Nephron (organoid): ENCODE measurements around the gene NRP2.
A peak's percentile ranks its signal among the peaks of the same experiment; 100 is the strongest.

Experiments
- H3K27ac Mint-ChIP-seq, 3 experiments: 2 replicates each; pipeline ENCODE4 v1.8.0; 2020; ENCODE audit warnings: mixed read lengths in 3 of 3, mild to moderate bottlenecking in 2 of 3, moderate library complexity in 1 of 3
- H3K27me3 Mint-ChIP-seq: 2 replicates; pipeline ENCODE4 v1.8.0; 2021; ENCODE audit warnings: low read depth, mild to moderate bottlenecking, moderate library complexity, mixed read lengths
- H3K36me3 Mint-ChIP-seq: 2 replicates; pipeline ENCODE4 v1.8.0; 2020; ENCODE audit warnings: low read depth, mixed read lengths
- H3K4me1 Mint-ChIP-seq: 2 replicates; pipeline ENCODE4 v1.8.0; 2020; ENCODE audit warnings: mixed read lengths
- H3K4me3 Mint-ChIP-seq, 3 experiments: 2 replicates each; pipeline ENCODE4 v1.8.0; 2020; ENCODE audit warnings: mild to moderate bottlenecking in 3 of 3, mixed read lengths in 3 of 3, moderate library complexity in 2 of 3
- H3K9me3 Mint-ChIP-seq: 2 replicates; pipeline ENCODE4 v1.8.0; 2020; ENCODE audit warnings: mixed read lengths
- TF ChIP-seq, protein P1 (sequence below), 3 experiments: fragments of 200-600 bp; sonication (generic); IDR thresholded peaks; one replicate each; pipeline ENCODE4 v1.5.0; 2021; ENCODE audit warnings: antibody characterized with exemption in 3 of 3; ENCODE audit not compliant: unreplicated experiment in 3 of 3

Gene NRP2

GRCh38 chr2:205752296-205752820 lies 70.1 kb downstream of the NRP2 start:
- peaks cover 66% of the 10 kb centered on the region for H3K36me3 Mint-ChIP-seq
- H3K27me3 Mint-ChIP-seq, result peaks cover 7% of the 10 kb centered on the region
- peaks cover 72% of the 10 kb centered on the region for H3K4me1 Mint-ChIP-seq
- TF ChIP-seq, protein P1, sequence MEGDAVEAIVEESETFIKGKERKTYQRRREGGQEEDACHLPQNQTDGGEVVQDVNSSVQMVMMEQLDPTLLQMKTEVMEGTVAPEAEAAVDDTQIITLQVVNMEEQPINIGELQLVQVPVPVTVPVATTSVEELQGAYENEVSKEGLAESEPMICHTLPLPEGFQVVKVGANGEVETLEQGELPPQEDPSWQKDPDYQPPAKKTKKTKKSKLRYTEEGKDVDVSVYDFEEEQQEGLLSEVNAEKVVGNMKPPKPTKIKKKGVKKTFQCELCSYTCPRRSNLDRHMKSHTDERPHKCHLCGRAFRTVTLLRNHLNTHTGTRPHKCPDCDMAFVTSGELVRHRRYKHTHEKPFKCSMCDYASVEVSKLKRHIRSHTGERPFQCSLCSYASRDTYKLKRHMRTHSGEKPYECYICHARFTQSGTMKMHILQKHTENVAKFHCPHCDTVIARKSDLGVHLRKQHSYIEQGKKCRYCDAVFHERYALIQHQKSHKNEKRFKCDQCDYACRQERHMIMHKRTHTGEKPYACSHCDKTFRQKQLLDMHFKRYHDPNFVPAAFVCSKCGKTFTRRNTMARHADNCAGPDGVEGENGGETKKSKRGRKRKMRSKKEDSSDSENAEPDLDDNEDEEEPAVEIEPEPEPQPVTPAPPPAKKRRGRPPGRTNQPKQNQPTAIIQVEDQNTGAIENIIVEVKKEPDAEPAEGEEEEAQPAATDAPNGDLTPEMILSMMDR (IDR thresholded peaks at IDR 0.05; ENCODE audit: unreplicated experiment in 3 of 3), result no peak
- peak overlapping the region in 2 of 3 experiments; percentile 73 to 82 for H3K27ac Mint-ChIP-seq
- no peaks in the 10 kb centered on the region for H3K9me3 Mint-ChIP-seq
- no peak overlapping the region for H3K4me3 Mint-ChIP-seq

GRCh38 chr2:205752924-205753323 lies 70.6 kb downstream of the NRP2 start:
- Mint-ChIP-seq H3K36me3 (peaks cover 64% of the 10 kb centered on the region), H3K27ac (peak overlapping the region in 1 of 3 experiments; percentile 28), H3K27me3 (peaks cover 7% of the 10 kb centered on the region)

GRCh38 chr2:205754285-205754923 lies 72.1 kb downstream of the NRP2 start:
- peaks cover 4% of the 10 kb centered on the region for H3K27me3 Mint-ChIP-seq
- H3K27ac Mint-ChIP-seq, result peak overlapping the region; percentile 91
- H3K4me1 Mint-ChIP-seq, result peaks cover 75% of the 10 kb centered on the region
- no peaks in the 10 kb centered on the region for H3K9me3 Mint-ChIP-seq
- peak overlapping the region; percentile 3 to 24 (median 14) for H3K4me3 Mint-ChIP-seq
- H3K36me3 Mint-ChIP-seq, result peaks cover 55% of the 10 kb centered on the region
- TF ChIP-seq, protein P1 (IDR thresholded peaks at IDR 0.05; ENCODE audit: unreplicated experiment in 3 of 3), result no peak

More at GRCh38 chr2:205752924-205753323, 70.6 kb downstream of the NRP2 start:
- TF ChIP-seq, protein P1 (IDR thresholded peaks at IDR 0.05; ENCODE audit: unreplicated experiment in 3 of 3), result no peak
- Mint-ChIP-seq H3K4me1 (peaks cover 72% of the 10 kb centered on the region), H3K9me3 (no peaks in the 10 kb centered on the region), H3K4me3 (no peak overlapping the region)

GRCh38 chr2:205754924-205755321 lies 72.6 kb downstream of the NRP2 start:
- peaks cover 3% of the 10 kb centered on the region for H3K27me3 Mint-ChIP-seq
- TF ChIP-seq, protein P1 (IDR thresholded peaks at IDR 0.05; ENCODE audit: unreplicated experiment in 3 of 3), result no peak
- H3K9me3 Mint-ChIP-seq, result no peaks in the 10 kb centered on the region
- H3K36me3 Mint-ChIP-seq, result peaks cover 49% of the 10 kb centered on the region
- peak overlapping the region; percentile 91 for H3K27ac Mint-ChIP-seq
- peaks cover 76% of the 10 kb centered on the region for H3K4me1 Mint-ChIP-seq
- H3K4me3 Mint-ChIP-seq, result peak overlapping the region; percentile 3 to 24 (median 14)

- H3K4me3 Mint-ChIP-seq, result no peak overlapping the region
- H3K27ac Mint-ChIP-seq, result peak overlapping the region; percentile 91
- peaks cover 78% of the 10 kb centered on the region for H3K4me1 Mint-ChIP-seq
- TF ChIP-seq, protein P1 (IDR thresholded peaks at IDR 0.05; ENCODE audit: unreplicated experiment in 3 of 3), result no peak
- H3K9me3 Mint-ChIP-seq, result no peaks in the 10 kb centered on the region
- peaks cover 44% of the 10 kb centered on the region for H3K36me3 Mint-ChIP-seq
- peaks cover 3% of the 10 kb centered on the region for H3K27me3 Mint-ChIP-seq
These were observed 73.6 kb downstream of the NRP2 start for GRCh38 chr2:205755923-205756322.

DNA sequence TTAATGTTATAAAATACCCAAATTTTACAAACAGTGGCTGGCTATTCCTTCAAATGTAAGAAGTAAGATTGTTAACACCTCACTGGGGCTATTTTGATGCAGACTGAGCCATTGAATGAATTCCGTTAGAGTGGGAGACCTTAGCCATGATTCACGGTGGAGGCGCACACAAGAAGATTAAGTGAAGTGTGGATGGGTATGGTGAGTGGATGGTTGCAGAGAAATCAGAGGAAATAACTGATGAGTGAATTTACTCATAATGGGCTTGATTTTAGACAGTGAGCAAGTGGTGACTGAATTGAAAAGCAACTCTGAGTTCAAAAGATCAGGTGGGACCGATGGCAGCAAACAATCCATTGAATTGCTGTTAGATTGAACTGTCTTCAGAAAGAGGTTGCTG lies 75.0 kb downstream of the NRP2 start:
- Mint-ChIP-seq H3K27me3 (peaks cover 3% of the 10 kb centered on the region), H3K4me1 (peaks cover 77% of the 10 kb centered on the region), H3K27ac (peak overlapping the region in 2 of 3 experiments; percentile 18 to 75), H3K36me3 (peaks cover 38% of the 10 kb centered on the region), H3K4me3 (no peak overlapping the region), H3K9me3 (no peaks in the 10 kb centered on the region)
- TF ChIP-seq, protein P1 (IDR thresholded peaks at IDR 0.05; ENCODE audit: unreplicated experiment in 3 of 3), result no peak
